ENCODE data around the gene TMEM52.

DNA sequence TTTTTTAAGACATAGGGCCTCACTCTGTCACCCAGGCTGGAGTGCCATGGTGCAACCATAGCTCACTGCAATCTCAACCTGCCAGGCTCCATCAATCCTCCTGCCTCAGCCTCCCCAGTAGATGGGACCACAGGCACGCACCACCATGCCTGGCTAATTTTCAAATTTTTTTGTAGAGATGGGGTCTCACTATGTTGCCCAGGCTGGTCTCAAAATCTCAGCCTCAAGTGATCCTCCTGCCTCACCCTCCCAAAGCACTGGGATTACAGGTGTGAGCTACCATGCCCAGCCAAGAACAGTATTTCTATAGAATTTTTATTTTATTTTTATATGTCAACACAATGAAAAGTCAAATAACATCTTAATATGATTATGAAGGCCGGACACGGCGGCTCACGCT is 39.1 kb downstream of the TMEM52 start:
- TF ChIP-seq, protein P1, sequence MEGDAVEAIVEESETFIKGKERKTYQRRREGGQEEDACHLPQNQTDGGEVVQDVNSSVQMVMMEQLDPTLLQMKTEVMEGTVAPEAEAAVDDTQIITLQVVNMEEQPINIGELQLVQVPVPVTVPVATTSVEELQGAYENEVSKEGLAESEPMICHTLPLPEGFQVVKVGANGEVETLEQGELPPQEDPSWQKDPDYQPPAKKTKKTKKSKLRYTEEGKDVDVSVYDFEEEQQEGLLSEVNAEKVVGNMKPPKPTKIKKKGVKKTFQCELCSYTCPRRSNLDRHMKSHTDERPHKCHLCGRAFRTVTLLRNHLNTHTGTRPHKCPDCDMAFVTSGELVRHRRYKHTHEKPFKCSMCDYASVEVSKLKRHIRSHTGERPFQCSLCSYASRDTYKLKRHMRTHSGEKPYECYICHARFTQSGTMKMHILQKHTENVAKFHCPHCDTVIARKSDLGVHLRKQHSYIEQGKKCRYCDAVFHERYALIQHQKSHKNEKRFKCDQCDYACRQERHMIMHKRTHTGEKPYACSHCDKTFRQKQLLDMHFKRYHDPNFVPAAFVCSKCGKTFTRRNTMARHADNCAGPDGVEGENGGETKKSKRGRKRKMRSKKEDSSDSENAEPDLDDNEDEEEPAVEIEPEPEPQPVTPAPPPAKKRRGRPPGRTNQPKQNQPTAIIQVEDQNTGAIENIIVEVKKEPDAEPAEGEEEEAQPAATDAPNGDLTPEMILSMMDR (conservative IDR thresholded peaks at IDR 0.05; ENCODE audit: low read length) = no peak
- no peak for TF ChIP-seq EZH2phosphoT487 (IDR thresholded peaks at IDR 0.05; ENCODE audit: borderline replicate concordance, low read depth, low read length)
